Endothelial cell of umbilical vein (primary cell): ENCODE data around the gene ATG10. TPM values are rescaled to one million over a fixed set of nuclear protein-coding genes. Genes with fewer than 3 reads are reported as not detected.

Experiments used
- BruUV-seq: library from RNA; stranded (reverse); fragments of 400-500 nt; replicated peaks from 2 replicates; lab custom pipeline; 2021; lab: Mats Ljungman, UMichigan
- CTCF ChIA-PET: fragments of 300-600, 350-600 bp; sonication (Branson Sonifier 250); formaldehyde crosslinking; loops from one replicate; lab custom pipeline; 2021; ENCODE audit warnings: antibody characterized with exemption, inconsistent platforms; lab: Charles Lee
- POLR2A ChIA-PET: fragments of 300-600, 350-600 bp; sonication (Branson Sonifier 250); formaldehyde crosslinking; loops from one replicate; lab custom pipeline; 2021; ENCODE audit warnings: antibody characterized with exemption, inconsistent platforms; lab: Charles Lee
- DNase-seq: peaks from one replicate; pipeline ENCODE4 v3.0.0-alpha.2; 2011; ENCODE audit warnings: low read depth, low spot score
- FAIRE-seq: peaks from 2 replicates; lab custom pipeline; 2011; peaks lifted over from hg19 to GRCh38; lab: Jason Lieb, UNC
- H2AFZ ChIP-seq: 2 replicates; pipeline ENCODE4 v1.6.0; 2012; ENCODE audit warnings: low read depth, low read length, control low read depth, inconsistent platforms
- H3K27ac ChIP-seq: 2 replicates; pipeline ENCODE4 v1.5.1; 2011; ENCODE audit warnings: low read depth, mild to moderate bottlenecking, control low read depth, low read length, moderate library complexity; ENCODE audit not compliant: insufficient read depth
- H3K27me3 ChIP-seq, 2 experiments: 2 replicates each; pipeline versions ENCODE4 v1.6.0 to v1.6.1; 2011; ENCODE audit warnings: low read length in 2 of 2, mixed read lengths in 1 of 2; ENCODE audit not compliant: control insufficient read depth in 2 of 2, insufficient read depth in 2 of 2
- H3K36me3 ChIP-seq, 2 experiments: 2 replicates in 1 of 2; 3 replicates in 1 of 2; pipeline ENCODE4 v1.5.1; 2011; ENCODE audit warnings: low read length in 2 of 2, mild to moderate bottlenecking in 1 of 2, moderate library complexity in 1 of 2; ENCODE audit not compliant: control insufficient read depth in 2 of 2, insufficient read depth in 2 of 2; ENCODE audit errors: extremely low read depth in 1 of 2
- H3K4me1 ChIP-seq: 3 replicates; pipeline ENCODE4 v1.5.1; 2011; ENCODE audit warnings: mild to moderate bottlenecking, low read length; ENCODE audit not compliant: control insufficient read depth, insufficient read depth; ENCODE audit errors: extremely low read depth
- H3K4me2 ChIP-seq: 2 replicates; pipeline ENCODE4 v1.6.1; 2011; ENCODE audit warnings: low read length, control low read depth, mixed read lengths; ENCODE audit not compliant: insufficient read depth
- H3K4me3 ChIP-seq, 3 experiments: fragments of 200-600 bp in 1 of 3; sonication (generic), shearing (Covaris generic) in 1 of 3; replicated peaks in 1 of 3; 2 replicates each; pipeline ENCODE4 v1.5.1; 2011 to 2016; ENCODE audit warnings: control low read depth in 3 of 3, low read length in 3 of 3, mild to moderate bottlenecking in 2 of 3, inconsistent platforms in 1 of 3, low read depth in 1 of 3, moderate library complexity in 1 of 3; ENCODE audit not compliant: insufficient read depth in 1 of 3
- H3K79me2 ChIP-seq: 2 replicates; pipeline ENCODE4 v1.6.0; 2012; ENCODE audit warnings: low read length, inconsistent platforms; ENCODE audit not compliant: control insufficient read depth, insufficient read depth
- H3K9ac ChIP-seq: replicated peaks from 2 replicates; pipeline ENCODE3; 2011; ENCODE audit warnings: low read length, control low read depth; ENCODE audit not compliant: insufficient read depth; ENCODE audit errors: extremely low read depth
- H3K9me1 ChIP-seq: replicated peaks from 3 replicates; pipeline ENCODE4 v1.6.0; 2011; ENCODE audit warnings: mild to moderate bottlenecking, low read length; ENCODE audit not compliant: control insufficient read depth, insufficient read depth; ENCODE audit errors: extremely low read depth
- H3K9me3 ChIP-seq: replicated peaks from 2 replicates; pipeline ENCODE4 v1.5.1; 2012; ENCODE audit warnings: low read length, inconsistent platforms; ENCODE audit not compliant: control insufficient read depth, insufficient read depth
- H4K20me1 ChIP-seq: replicated peaks from 2 replicates; pipeline ENCODE3; 2011; ENCODE audit warnings: mild to moderate bottlenecking, low read length; ENCODE audit not compliant: control insufficient read depth, insufficient read depth; ENCODE audit errors: extremely low read depth
- EZH2 ChIP-seq: IDR thresholded peaks from 2 replicates; pipeline ENCODE4 v1.6.1; 2012; ENCODE audit warnings: borderline replicate concordance, low read depth, mild to moderate bottlenecking, moderate library complexity, low read length, inconsistent platforms; ENCODE audit not compliant: severe bottlenecking
- FOS ChIP-seq: IDR thresholded peaks from 2 replicates; pipeline ENCODE4 v1.6.1; 2011; ENCODE audit warnings: mild to moderate bottlenecking, low read length, moderate library complexity, borderline replicate concordance; ENCODE audit not compliant: insufficient read depth
- GATA2 ChIP-seq: IDR thresholded peaks from 2 replicates; pipeline ENCODE4 v1.7.0; 2011; ENCODE audit warnings: low read depth, mild to moderate bottlenecking, moderate library complexity, mixed read lengths, low read length; ENCODE audit not compliant: insufficient read length, insufficient read depth
- JUN ChIP-seq: IDR thresholded peaks from 2 replicates; pipeline ENCODE4 v1.6.1; 2011; ENCODE audit warnings: borderline replicate concordance, low read depth; ENCODE audit not compliant: insufficient read length, insufficient read depth
- MYC ChIP-seq: IDR thresholded peaks from one replicate; pipeline ENCODE4 v1.6.1; 2011; ENCODE audit warnings: mild to moderate bottlenecking, low read depth, low read length
- POLR2A ChIP-seq: IDR thresholded peaks from 2 replicates; pipeline ENCODE4 v1.6.1; 2012; ENCODE audit warnings: low read depth, mild to moderate bottlenecking, control low read depth, low read length
- POLR2AphosphoS5 ChIP-seq: IDR thresholded peaks from 2 replicates; pipeline ENCODE4 v1.6.1; 2012; ENCODE audit warnings: low read depth, mild to moderate bottlenecking, control low read depth, low read length, moderate library complexity; ENCODE audit not compliant: insufficient read depth
- dilution Hi-C: fragments of 300-500 bp; cut with MboI; formaldehyde crosslinking; loops from one replicate; pipeline ENCODE4 v1.15.0; 2019; ENCODE audit warnings: low sequenced_read_pairs; ENCODE audit not compliant: extremely low pct_ligation_motif_present
- intact Hi-C: fragments of 100-400 bp; cut with micrococcal nuclease; formaldehyde crosslinking; loops from one replicate; pipeline ENCODE4 v1.10.0; 2022
- polyA plus RNA-seq, 4 experiments: library from polyadenylated mRNA; depleted of rRNA in 3 of 4; stranded (reverse) in 3 of 4; unstranded in 1 of 4; fragments of >200 nt; gene quantifications; 2 replicates each; pipeline versions ENCODE4 v1.2.1 to v1.2.3, GENCODE V29; 2011 to 2012; ENCODE audit warnings: missing spikeins in 1 of 4
- total RNA-seq: library from RNA; stranded (reverse); gene quantifications from 2 replicates; pipeline ENCODE4 v1.2.3, GENCODE V29; 2021
- TF ChIP-seq, protein P1 (sequence below): IDR thresholded peaks from 2 replicates; pipeline ENCODE4 v1.6.1; 2011; ENCODE audit not compliant: insufficient read depth, insufficient read length
- TF ChIP-seq, protein P2 (sequence below), 2 donors: IDR thresholded peaks; 1 replicate in 1 of 2; 2 replicates in 1 of 2; pipeline ENCODE4 v1.5.1; 2011; ENCODE audit warnings: low read length in 2 of 2, mild to moderate bottlenecking in 2 of 2, moderate library complexity in 2 of 2, control low read depth in 1 of 2, inconsistent platforms in 1 of 2, low read depth in 1 of 2; ENCODE audit not compliant: insufficient read depth in 1 of 2; ENCODE audit errors: extremely low read depth in 1 of 2

Gene ATG10
- total and polyA plus RNA-seq, 2 donors (not counting 3 experiments of a cell fraction or from before 2014, with no cell fraction given), result 1.6 to 3.9 TPM

DNA sequence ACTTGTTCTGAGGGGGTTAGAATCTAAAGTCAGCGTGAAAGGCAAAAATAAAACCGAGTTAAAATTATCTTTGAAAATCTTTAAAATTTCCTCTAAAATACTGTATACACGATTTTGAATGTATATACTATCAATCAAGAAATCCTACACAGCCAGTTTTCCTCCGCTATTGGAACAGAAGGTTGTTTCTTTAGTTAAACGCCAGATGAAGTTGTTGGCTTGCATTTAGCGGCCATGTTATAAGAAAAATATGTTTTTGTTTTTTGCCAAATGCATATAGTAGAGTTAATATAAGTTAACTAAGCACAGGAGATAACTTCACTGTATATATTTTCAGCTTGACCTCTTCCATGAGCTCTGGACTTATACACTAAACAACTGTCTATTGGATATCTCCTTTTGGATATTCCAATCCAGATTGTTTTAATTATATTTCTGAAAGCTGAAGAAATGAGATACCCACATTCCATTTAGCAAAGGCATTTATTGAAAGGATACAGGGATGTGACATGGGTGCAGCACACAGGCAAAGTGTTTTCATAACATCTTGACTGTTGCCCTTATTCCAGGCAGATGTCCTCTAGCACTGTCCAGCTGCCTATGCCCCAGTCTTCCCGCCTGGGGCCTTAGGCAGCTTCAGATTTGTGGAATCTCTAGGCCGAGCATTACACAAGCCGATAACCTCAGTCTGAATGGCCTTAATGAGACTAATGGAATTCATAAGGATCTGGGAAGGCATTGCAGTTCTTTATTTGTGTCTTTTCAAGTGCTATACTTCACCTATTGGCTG lies 10.0 kb upstream of the ATG10 start:
- Histone ChIP-seq H3K27ac (no peak overlapping the region), H3K4me2 (no peak overlapping the region), H4K20me1 (no peaks in the 10 kb centered on the region), H3K4me3 (no peak overlapping the region), H3K9me1 (no peaks in the 10 kb centered on the region), H3K27me3 (peaks cover 0 to 2% of the 10 kb centered on the region in 2 experiments), H3K9me3 (no peaks in the 10 kb centered on the region), H3K79me2 (no peaks in the 10 kb centered on the region), H3K4me1 (no peaks in the 10 kb centered on the region), H3K36me3 (no peaks in the 10 kb centered on the region), H2AFZ (no peak overlapping the region), H3K9ac (no peak overlapping the region)
- ChIA-PET CTCF (no interaction called here), POLR2A (no interaction called here)
- DNase-seq, result no peak
- FAIRE-seq, result no peak
- no TSS peak for BruUV-seq
- intact Hi-C loops (no loop called here), dilution Hi-C loops (no loop called here)
- TF ChIP-seq EZH2 (no peak), POLR2A (no peak), JUN (no peak), GATA2 (no peak), MYC (no peak), POLR2AphosphoS5 (no peak), FOS (no peak)
- TF ChIP-seq, protein P1, sequence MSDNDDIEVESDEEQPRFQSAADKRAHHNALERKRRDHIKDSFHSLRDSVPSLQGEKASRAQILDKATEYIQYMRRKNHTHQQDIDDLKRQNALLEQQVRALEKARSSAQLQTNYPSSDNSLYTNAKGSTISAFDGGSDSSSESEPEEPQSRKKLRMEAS, result no peak
- TF ChIP-seq, protein P2, sequence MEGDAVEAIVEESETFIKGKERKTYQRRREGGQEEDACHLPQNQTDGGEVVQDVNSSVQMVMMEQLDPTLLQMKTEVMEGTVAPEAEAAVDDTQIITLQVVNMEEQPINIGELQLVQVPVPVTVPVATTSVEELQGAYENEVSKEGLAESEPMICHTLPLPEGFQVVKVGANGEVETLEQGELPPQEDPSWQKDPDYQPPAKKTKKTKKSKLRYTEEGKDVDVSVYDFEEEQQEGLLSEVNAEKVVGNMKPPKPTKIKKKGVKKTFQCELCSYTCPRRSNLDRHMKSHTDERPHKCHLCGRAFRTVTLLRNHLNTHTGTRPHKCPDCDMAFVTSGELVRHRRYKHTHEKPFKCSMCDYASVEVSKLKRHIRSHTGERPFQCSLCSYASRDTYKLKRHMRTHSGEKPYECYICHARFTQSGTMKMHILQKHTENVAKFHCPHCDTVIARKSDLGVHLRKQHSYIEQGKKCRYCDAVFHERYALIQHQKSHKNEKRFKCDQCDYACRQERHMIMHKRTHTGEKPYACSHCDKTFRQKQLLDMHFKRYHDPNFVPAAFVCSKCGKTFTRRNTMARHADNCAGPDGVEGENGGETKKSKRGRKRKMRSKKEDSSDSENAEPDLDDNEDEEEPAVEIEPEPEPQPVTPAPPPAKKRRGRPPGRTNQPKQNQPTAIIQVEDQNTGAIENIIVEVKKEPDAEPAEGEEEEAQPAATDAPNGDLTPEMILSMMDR (IDR thresholded peaks at IDR 0.05; ENCODE audit: extremely low read depth in 1 of 2, insufficient read depth in 1 of 2, low read depth in 1 of 2, low read length in 2 of 2), result no peak
